DOHH2 (cell line): Measurements from ENCODE around the gene SYNGR4.

Source experiments
- H3F3A ChIP-seq: fragments of 200-600 bp; sonication (generic), shearing (Covaris generic); 2 replicates; pipeline ENCODE4 v1.6.0; 2016; ENCODE audit warnings: antibody characterized with exemption, mild to moderate bottlenecking; ENCODE audit not compliant: control insufficient read depth, insufficient read depth
- H3K27ac ChIP-seq: fragments of 200-600 bp; sonication (generic); 2 replicates; pipeline ENCODE4 v1.5.1; 2014; ENCODE audit warnings: low read depth, mild to moderate bottlenecking, low read length, moderate library complexity
- H3K27me3 ChIP-seq: fragments of 200-600 bp; sonication (generic); 2 replicates; pipeline ENCODE4 v1.6.1; 2014; ENCODE audit warnings: mild to moderate bottlenecking, low read length, mixed read lengths; ENCODE audit not compliant: control insufficient read depth
- H3K36me3 ChIP-seq: fragments of 200-600 bp; sonication (generic); 2 replicates; pipeline ENCODE4 v1.6.1; 2014; ENCODE audit warnings: mild to moderate bottlenecking, low read length, moderate library complexity, mixed read lengths; ENCODE audit not compliant: control insufficient read depth
- H3K4me1 ChIP-seq: fragments of 200-600 bp; sonication (generic); 2 replicates; pipeline ENCODE4 v1.6.1; 2014; ENCODE audit warnings: mild to moderate bottlenecking, low read length, mixed read lengths; ENCODE audit not compliant: control insufficient read depth
- H3K4me2 ChIP-seq: fragments of 200-600 bp; sonication (generic); 2 replicates; pipeline ENCODE4 v1.6.0; 2014; ENCODE audit warnings: mild to moderate bottlenecking, low read length, moderate library complexity
- H3K4me3 ChIP-seq: fragments of 200-600 bp; sonication (generic); 2 replicates; pipeline ENCODE4 v1.5.1; 2014; ENCODE audit warnings: mild to moderate bottlenecking, low read length, mixed read lengths
- H3K79me2 ChIP-seq: fragments of 200-600 bp; sonication (generic); 2 replicates; pipeline ENCODE4 v1.6.1; 2014; ENCODE audit warnings: mild to moderate bottlenecking, low read length, mixed read lengths; ENCODE audit not compliant: control insufficient read depth
- H3K9me2 ChIP-seq: fragments of 200-600 bp; sonication (generic); replicated peaks from 2 replicates; pipeline ENCODE4 v1.6.1; 2014; ENCODE audit warnings: mild to moderate bottlenecking, low read length, mixed read lengths; ENCODE audit not compliant: control insufficient read depth
- H3K9me3 ChIP-seq: fragments of 200-600 bp; sonication (generic); 2 replicates; pipeline ENCODE4 v1.6.1; 2014; ENCODE audit warnings: antibody characterized with exemption, low read length, mixed read lengths; ENCODE audit not compliant: control insufficient read depth, insufficient read depth
- H4K20me1 ChIP-seq: fragments of 200-600 bp; sonication (generic); 2 replicates; pipeline ENCODE4 v1.6.0; 2014; ENCODE audit warnings: low read depth, mild to moderate bottlenecking, antibody characterized with exemption, low read length, moderate library complexity; ENCODE audit not compliant: control insufficient read depth, insufficient read depth
- EZH2phosphoT487 ChIP-seq: fragments of 200-600 bp; sonication (generic); IDR thresholded peaks from 2 replicates; pipeline ENCODE4 v1.6.1; 2017; ENCODE audit warnings: borderline replicate concordance, mild to moderate bottlenecking, antibody characterized with exemption, low read length, moderate library complexity, mixed read lengths
- TF ChIP-seq, protein P1 (sequence below): fragments of 200-600 bp; sonication (generic); IDR thresholded peaks from one replicate; pipeline ENCODE4 v1.5.1; 2014; ENCODE audit warnings: antibody characterized with exemption, mild to moderate bottlenecking, low read depth, low read length; ENCODE audit not compliant: poor library complexity, severe bottlenecking

Gene SYNGR4

DNA sequence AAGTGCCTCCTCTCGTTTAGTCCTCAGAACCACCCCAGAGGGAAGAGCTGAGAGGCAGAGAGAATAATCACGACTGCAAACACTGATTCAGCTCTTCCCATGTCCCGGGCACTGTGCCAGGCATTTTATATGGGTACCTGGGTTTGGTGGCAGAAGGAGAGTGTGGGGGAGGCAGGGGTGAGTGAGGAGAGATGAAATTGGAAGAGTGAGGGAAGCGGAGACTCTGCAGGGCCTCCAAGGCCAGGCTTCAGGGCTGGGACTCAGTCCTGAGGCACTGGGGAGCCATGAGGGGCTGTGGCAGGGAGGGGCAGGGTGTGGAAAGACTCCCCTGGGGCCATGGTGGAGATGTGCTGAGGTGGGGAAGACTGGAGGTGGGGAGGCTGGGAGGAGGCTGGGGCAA is 8.7 kb downstream of the SYNGR4 start:
- H3K4me2 ChIP-seq: no peak overlapping the region
- H3K9me2 ChIP-seq: no peaks in the 10 kb centered on the region
- H3K4me1 ChIP-seq: no peaks in the 10 kb centered on the region

DNA sequence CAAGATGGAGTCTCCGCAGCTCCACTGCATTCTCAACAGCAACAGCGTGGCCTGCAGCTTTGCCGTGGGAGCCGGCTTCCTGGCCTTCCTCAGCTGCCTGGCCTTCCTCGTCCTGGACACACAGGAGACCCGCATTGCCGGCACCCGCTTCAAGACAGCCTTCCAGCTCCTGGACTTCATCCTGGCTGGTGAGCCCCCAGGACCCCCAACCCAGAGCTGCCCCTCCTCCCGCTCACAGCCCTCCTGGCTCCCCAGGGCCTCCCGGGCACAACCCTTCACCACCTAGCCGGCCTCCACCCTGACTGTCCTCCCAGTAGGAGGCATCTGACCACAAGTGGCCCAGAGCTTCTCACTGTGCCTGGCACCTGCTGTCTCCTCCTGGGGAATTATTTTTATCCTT is 9.4 kb downstream of the SYNGR4 start:
- H3K4me1 ChIP-seq: no peaks in the 10 kb centered on the region
- H3K4me2 ChIP-seq: no peak overlapping the region
- no peaks in the 10 kb centered on the region for H3K36me3 ChIP-seq
- H3K9me2 ChIP-seq: no peaks in the 10 kb centered on the region
- TF ChIP-seq, protein P1, sequence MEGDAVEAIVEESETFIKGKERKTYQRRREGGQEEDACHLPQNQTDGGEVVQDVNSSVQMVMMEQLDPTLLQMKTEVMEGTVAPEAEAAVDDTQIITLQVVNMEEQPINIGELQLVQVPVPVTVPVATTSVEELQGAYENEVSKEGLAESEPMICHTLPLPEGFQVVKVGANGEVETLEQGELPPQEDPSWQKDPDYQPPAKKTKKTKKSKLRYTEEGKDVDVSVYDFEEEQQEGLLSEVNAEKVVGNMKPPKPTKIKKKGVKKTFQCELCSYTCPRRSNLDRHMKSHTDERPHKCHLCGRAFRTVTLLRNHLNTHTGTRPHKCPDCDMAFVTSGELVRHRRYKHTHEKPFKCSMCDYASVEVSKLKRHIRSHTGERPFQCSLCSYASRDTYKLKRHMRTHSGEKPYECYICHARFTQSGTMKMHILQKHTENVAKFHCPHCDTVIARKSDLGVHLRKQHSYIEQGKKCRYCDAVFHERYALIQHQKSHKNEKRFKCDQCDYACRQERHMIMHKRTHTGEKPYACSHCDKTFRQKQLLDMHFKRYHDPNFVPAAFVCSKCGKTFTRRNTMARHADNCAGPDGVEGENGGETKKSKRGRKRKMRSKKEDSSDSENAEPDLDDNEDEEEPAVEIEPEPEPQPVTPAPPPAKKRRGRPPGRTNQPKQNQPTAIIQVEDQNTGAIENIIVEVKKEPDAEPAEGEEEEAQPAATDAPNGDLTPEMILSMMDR: no peak
- no peak for TF ChIP-seq EZH2phosphoT487
- H3K9me3 ChIP-seq: no peaks in the 10 kb centered on the region
- H3K4me3 ChIP-seq: no peak overlapping the region
- H3K27me3 ChIP-seq: no peaks in the 10 kb centered on the region
- no peaks in the 10 kb centered on the region for H3K79me2 ChIP-seq
- no peaks in the 10 kb centered on the region for H3F3A ChIP-seq
- H4K20me1 ChIP-seq: no peaks in the 10 kb centered on the region
- no peak overlapping the region for H3K27ac ChIP-seq

More for the DNA sequence above, 8.7 kb downstream of the SYNGR4 start:
- Histone ChIP-seq H3F3A (no peaks in the 10 kb centered on the region), H3K36me3 (no peaks in the 10 kb centered on the region), H3K27ac (no peak overlapping the region), H4K20me1 (no peaks in the 10 kb centered on the region), H3K4me3 (no peak overlapping the region), H3K9me3 (no peaks in the 10 kb centered on the region), H3K79me2 (no peaks in the 10 kb centered on the region), H3K27me3 (no peaks in the 10 kb centered on the region)
- TF ChIP-seq, protein P1: no peak
- TF ChIP-seq EZH2phosphoT487: no peak

DNA sequence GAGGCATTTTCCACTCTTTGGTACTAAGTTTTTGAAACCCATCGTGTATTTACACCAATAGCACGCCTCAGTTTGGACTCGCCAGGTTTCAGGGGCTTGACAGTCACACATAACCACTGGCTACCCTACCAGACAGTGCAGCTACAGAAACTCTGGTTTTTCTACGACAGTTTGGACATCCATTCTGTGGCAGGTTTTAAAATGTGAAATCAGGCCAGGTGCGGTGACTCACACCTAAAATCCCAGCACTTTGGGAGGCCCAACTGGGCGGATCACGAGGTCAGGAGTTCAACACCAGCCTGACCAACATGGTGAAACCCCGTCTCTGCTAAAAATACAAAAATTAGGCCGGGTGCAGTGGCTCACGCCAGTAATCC is 14.0 kb downstream of the SYNGR4 start:
- H3K27ac ChIP-seq: no peak overlapping the region
- TF ChIP-seq, protein P1: no peak
- TF ChIP-seq EZH2phosphoT487: no peak
- H3K27me3 ChIP-seq: no peaks in the 10 kb centered on the region
- no peaks in the 10 kb centered on the region for H4K20me1 ChIP-seq
- no peaks in the 10 kb centered on the region for H3K9me2 ChIP-seq
- no peak overlapping the region for H3K4me3 ChIP-seq
- no peaks in the 10 kb centered on the region for H3K79me2 ChIP-seq
- H3K4me2 ChIP-seq: no peak overlapping the region
- H3F3A ChIP-seq: 0 out of 2 replicates have a peak, but pooled peaks cover 3% of the 10 kb centered on the region
- H3K4me1 ChIP-seq: no peaks in the 10 kb centered on the region
- no peaks in the 10 kb centered on the region for H3K9me3 ChIP-seq
- H3K36me3 ChIP-seq: peaks cover 18% of the 10 kb centered on the region

DNA sequence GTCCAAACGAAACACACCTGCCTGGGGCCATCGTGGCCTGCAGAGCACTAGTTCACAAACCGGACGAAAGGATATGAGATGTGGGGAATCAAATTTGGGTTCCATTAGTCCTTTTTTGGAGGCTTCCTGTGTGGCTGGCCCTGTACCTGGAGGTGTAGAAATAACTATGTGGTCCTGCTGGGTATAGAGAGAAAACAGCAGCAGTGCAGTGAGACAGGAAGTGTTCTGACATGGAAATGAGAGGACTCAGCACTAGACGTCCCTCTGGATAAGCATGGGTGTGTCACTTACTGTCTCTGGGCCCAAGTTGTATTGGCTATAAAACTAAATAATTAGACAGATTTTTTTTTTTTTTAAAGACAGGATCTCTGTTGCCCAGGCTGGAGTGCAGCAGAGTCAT is 14.9 kb downstream of the SYNGR4 start:
- H3K9me2 ChIP-seq: no peaks in the 10 kb centered on the region
- 0 out of 2 replicates have a peak, but pooled peaks cover 3% of the 10 kb centered on the region for H3F3A ChIP-seq
- no peak overlapping the region for H3K4me2 ChIP-seq
- no peaks in the 10 kb centered on the region for H4K20me1 ChIP-seq
- H3K79me2 ChIP-seq: no peaks in the 10 kb centered on the region
- no peak overlapping the region for H3K4me3 ChIP-seq
- H3K27ac ChIP-seq: no peak overlapping the region
- peaks cover 24% of the 10 kb centered on the region for H3K36me3 ChIP-seq
- H3K27me3 ChIP-seq: no peaks in the 10 kb centered on the region
- no peaks in the 10 kb centered on the region for H3K9me3 ChIP-seq
- TF ChIP-seq, protein P1: no peak
- TF ChIP-seq EZH2phosphoT487: no peak
- no peaks in the 10 kb centered on the region for H3K4me1 ChIP-seq
